HFFc6 (cell line): ENCODE data around the gene AEBP2. TPM values are rescaled to one million over a fixed set of nuclear protein-coding genes. Genes with fewer than 3 reads are reported as not detected.
"Not testable (repeated sequence)": the region's sequence is repeated elsewhere in the genome, so short reads cannot be mapped to it uniquely, and the experiment has no call there.

Experiments
- DNase-seq: peaks from one replicate; pipeline ENCODE4 v3.0.0-alpha.2; 2018
- H3K27ac Mint-ChIP-seq: 2 replicates; pipeline ENCODE4 v1.8.0; 2020; ENCODE audit warnings: mild to moderate bottlenecking, mixed read lengths
- H3K27me3 Mint-ChIP-seq: 2 replicates; pipeline ENCODE4 v1.8.0; 2021; ENCODE audit warnings: mild to moderate bottlenecking, moderate library complexity, mixed read lengths; ENCODE audit not compliant: insufficient read depth
- H3K36me3 Mint-ChIP-seq: 2 replicates; pipeline ENCODE4 v1.8.0; 2021; ENCODE audit warnings: low read depth, mixed read lengths
- H3K4me1 Mint-ChIP-seq: 2 replicates; pipeline ENCODE4 v1.8.0; 2020; ENCODE audit warnings: low read depth, mixed read lengths
- H3K4me3 Mint-ChIP-seq: 2 replicates; pipeline ENCODE4 v1.8.0; 2020; ENCODE audit warnings: mild to moderate bottlenecking, moderate library complexity, mixed read lengths
- H3K9me3 Mint-ChIP-seq: 2 replicates; pipeline ENCODE4 v1.8.0; 2020; ENCODE audit warnings: mild to moderate bottlenecking, mixed read lengths
- total RNA-seq, 6 experiments: library from RNA; stranded (reverse); fragmentation: NEBNext Ultra II Directional; extraction: Animal tissue kit (Norgen Biotek cat#: 25700); gene quantifications; 2 replicates in 1 of 6; 3 replicates in 5 of 6; pipeline ENCODE4 v1.2.3, GENCODE V29; 2021
- TF ChIP-seq, protein P1 (sequence below): fragments of 200-600 bp; sonication (generic); IDR thresholded peaks from 2 replicates; pipeline ENCODE4 v1.5.0; 2021; ENCODE audit warnings: antibody characterized with exemption, mild to moderate bottlenecking

AEBP2 gene
- total RNA-seq, 6 experiments from 2014 or later: 36.8 to 43.4 (median 39.1) TPM

- H3K4me3 Mint-ChIP-seq: no peak overlapping the region
- H3K36me3 Mint-ChIP-seq: no peaks in the 10 kb centered on the region
- TF ChIP-seq, protein P1, sequence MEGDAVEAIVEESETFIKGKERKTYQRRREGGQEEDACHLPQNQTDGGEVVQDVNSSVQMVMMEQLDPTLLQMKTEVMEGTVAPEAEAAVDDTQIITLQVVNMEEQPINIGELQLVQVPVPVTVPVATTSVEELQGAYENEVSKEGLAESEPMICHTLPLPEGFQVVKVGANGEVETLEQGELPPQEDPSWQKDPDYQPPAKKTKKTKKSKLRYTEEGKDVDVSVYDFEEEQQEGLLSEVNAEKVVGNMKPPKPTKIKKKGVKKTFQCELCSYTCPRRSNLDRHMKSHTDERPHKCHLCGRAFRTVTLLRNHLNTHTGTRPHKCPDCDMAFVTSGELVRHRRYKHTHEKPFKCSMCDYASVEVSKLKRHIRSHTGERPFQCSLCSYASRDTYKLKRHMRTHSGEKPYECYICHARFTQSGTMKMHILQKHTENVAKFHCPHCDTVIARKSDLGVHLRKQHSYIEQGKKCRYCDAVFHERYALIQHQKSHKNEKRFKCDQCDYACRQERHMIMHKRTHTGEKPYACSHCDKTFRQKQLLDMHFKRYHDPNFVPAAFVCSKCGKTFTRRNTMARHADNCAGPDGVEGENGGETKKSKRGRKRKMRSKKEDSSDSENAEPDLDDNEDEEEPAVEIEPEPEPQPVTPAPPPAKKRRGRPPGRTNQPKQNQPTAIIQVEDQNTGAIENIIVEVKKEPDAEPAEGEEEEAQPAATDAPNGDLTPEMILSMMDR: no peak
- no peak overlapping the region for H3K27ac Mint-ChIP-seq
- peaks cover 13% of the 10 kb centered on the region; the same call in 1 of the 2 replicates for H3K27me3 Mint-ChIP-seq
- DNase-seq: no peak
- H3K4me1 Mint-ChIP-seq: peaks cover 15% of the 10 kb centered on the region
- H3K9me3 Mint-ChIP-seq: no peaks in the 10 kb centered on the region
Measured at GRCh38 chr12:19409376-19409775, 29.9 kb upstream of the AEBP2 start.

GRCh38 chr12:19410211-19410610 lies 29.1 kb upstream of the AEBP2 start:
- H3K4me3 Mint-ChIP-seq: no peak overlapping the region

GRCh38 chr12:19410629-19411185 lies 28.6 kb upstream of the AEBP2 start:
- no peak overlapping the region for H3K27ac Mint-ChIP-seq
- H3K4me1 Mint-ChIP-seq: peaks cover 15% of the 10 kb centered on the region
- DNase-seq: no peak
- no peak overlapping the region for H3K4me3 Mint-ChIP-seq
- H3K27me3 Mint-ChIP-seq: peaks cover 13% of the 10 kb centered on the region; the same call in 1 of the 2 replicates
- no peaks in the 10 kb centered on the region for H3K36me3 Mint-ChIP-seq
- TF ChIP-seq, protein P1: no peak
- H3K9me3 Mint-ChIP-seq: no peaks in the 10 kb centered on the region

More at GRCh38 chr12:19410211-19410610, 29.1 kb upstream of the AEBP2 start:
- Mint-ChIP-seq H3K36me3 (no peaks in the 10 kb centered on the region), H3K9me3 (no peaks in the 10 kb centered on the region), H3K27ac (no peak overlapping the region), H3K27me3 (peaks cover 13% of the 10 kb centered on the region; the same call in 1 of the 2 replicates), H3K4me1 (peaks cover 15% of the 10 kb centered on the region)
- TF ChIP-seq, protein P1: no peak
- no peak for DNase-seq

DNA sequence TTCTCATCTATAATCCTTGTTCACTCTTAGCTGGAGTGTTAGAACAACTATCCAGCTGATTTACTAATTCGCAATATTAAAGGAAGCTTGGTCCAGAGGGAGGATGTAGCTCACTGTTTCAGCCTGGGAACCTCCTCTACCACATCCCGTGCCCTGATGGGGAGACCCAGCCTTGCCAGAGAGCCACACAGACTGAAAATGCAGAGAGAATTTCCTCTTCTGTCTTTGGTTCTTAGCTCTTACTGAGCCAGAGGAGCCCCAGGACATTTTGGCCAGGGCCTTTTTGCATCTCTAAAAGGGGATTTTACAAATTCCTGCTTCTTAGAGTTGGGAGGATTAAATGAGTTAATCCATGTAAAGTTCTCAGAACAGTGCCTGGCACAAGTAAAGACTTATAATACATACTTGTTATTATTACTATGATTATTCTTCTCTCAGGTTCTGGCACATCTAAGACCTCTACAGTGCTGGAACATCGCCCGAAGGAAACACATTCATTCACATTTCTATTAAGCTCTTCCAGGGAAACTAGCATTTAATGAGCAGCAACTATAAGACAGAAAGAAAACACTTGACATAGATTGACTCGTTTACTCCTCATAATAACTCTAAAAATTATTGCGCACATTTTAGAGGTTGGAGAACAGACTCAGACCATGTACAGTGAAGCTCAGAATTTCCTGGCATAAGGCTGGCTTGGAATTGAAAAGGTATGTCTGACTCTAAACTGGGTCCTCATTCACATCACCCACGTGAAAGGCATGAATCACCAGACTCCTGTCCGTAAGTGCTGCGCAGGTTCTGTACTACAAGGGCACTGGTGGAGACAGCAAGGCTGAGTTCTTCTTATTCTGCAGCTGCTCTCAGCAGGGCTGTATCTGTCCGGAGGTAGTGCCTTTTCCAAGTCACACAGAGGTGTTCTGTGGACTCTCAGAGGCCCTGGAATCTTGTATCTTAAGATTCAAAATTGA lies 27.8 kb upstream of the AEBP2 start:
- H3K27ac Mint-ChIP-seq: no peak overlapping the region

GRCh38 chr12:19412844-19413243 lies 26.4 kb upstream of the AEBP2 start:
- no peaks in the 10 kb centered on the region for H3K36me3 Mint-ChIP-seq
- H3K27me3 Mint-ChIP-seq: peaks cover 13% of the 10 kb centered on the region; the same call in 1 of the 2 replicates
- H3K4me1 Mint-ChIP-seq: peaks cover 15% of the 10 kb centered on the region
- H3K9me3 Mint-ChIP-seq: no peaks in the 10 kb centered on the region
- TF ChIP-seq, protein P1: no peak
- H3K27ac Mint-ChIP-seq: no peak overlapping the region
- H3K4me3 Mint-ChIP-seq: no peak overlapping the region; the same call in 1 of the 2 replicates
- DNase-seq: no peak

More for the DNA sequence above, 27.8 kb upstream of the AEBP2 start:
- peaks cover 15% of the 10 kb centered on the region for H3K4me1 Mint-ChIP-seq
- no peaks in the 10 kb centered on the region for H3K9me3 Mint-ChIP-seq
- no peak overlapping the region for H3K4me3 Mint-ChIP-seq
- TF ChIP-seq, protein P1: no peak
- H3K36me3 Mint-ChIP-seq: no peaks in the 10 kb centered on the region
- H3K27me3 Mint-ChIP-seq: peaks cover 13% of the 10 kb centered on the region; the same call in 1 of the 2 replicates
- no peak for DNase-seq

- peaks cover 15% of the 10 kb centered on the region for H3K4me1 Mint-ChIP-seq
- not testable (repeated sequence) for H3K27me3 Mint-ChIP-seq, H3K27ac Mint-ChIP-seq, DNase-seq, H3K9me3 Mint-ChIP-seq, H3K36me3 Mint-ChIP-seq, H3K4me3 Mint-ChIP-seq
Measured at GRCh38 chr12:19413582-19413981, 25.7 kb upstream of the AEBP2 start.
